PFSK-1 (cell line): ENCODE measurements around the gene PCDH19.

Source experiments
- FOXP2 ChIP-seq: optimal IDR thresholded peaks from 2 replicates; pipeline ENCODE3; 2011; ENCODE audit warnings: borderline replicate concordance, control low read depth, inconsistent platforms; ENCODE audit not compliant: insufficient read depth; ENCODE audit errors: extremely low read length, extremely low read depth
- POLR2AphosphoS5 ChIP-seq: IDR thresholded peaks from 2 replicates; pipeline ENCODE4 v1.6.1; 2012; ENCODE audit warnings: low read depth, mild to moderate bottlenecking, control low read depth, low read length, moderate library complexity
- REST ChIP-seq, 2 experiments: IDR thresholded peaks; 2 replicates each; pipeline versions ENCODE4 v1.6.1 to v1.8.0; 2011 to 2012; ENCODE audit warnings: low read depth in 2 of 2, low read length in 2 of 2, control low read depth in 1 of 2, inconsistent platforms in 1 of 2, mild to moderate bottlenecking in 1 of 2, moderate library complexity in 1 of 2; ENCODE audit not compliant: insufficient read depth in 1 of 2
- SIN3A ChIP-seq: IDR thresholded peaks from 2 replicates; pipeline ENCODE4 v1.6.1; 2012; ENCODE audit warnings: mild to moderate bottlenecking, low read length, moderate library complexity, borderline replicate concordance; ENCODE audit not compliant: insufficient read depth
- TAF1 ChIP-seq: IDR thresholded peaks from 2 replicates; pipeline ENCODE4 v1.6.1; 2012; ENCODE audit warnings: low read length, control low read depth, borderline replicate concordance; ENCODE audit not compliant: insufficient read depth

Gene PCDH19

GRCh38 chrX:100379388-100379986 is 30.6 kb downstream of the PCDH19 start:
- TF ChIP-seq TAF1: no peak
- no peak for TF ChIP-seq SIN3A
- no peak for TF ChIP-seq FOXP2
- TF ChIP-seq POLR2AphosphoS5: no peak
- no peak for TF ChIP-seq REST (IDR thresholded peaks at IDR 0.05; ENCODE audit: insufficient read depth in 1 of 2, low read depth in 2 of 2, low read length in 2 of 2)

- TF ChIP-seq FOXP2 (no peak), REST (IDR thresholded peaks at IDR 0.05; ENCODE audit: insufficient read depth in 1 of 2, low read depth in 2 of 2, low read length in 2 of 2) (no peak), SIN3A (no peak), POLR2AphosphoS5 (no peak), TAF1 (no peak)
Observed at GRCh38 chrX:100377826-100378225, 32.2 kb downstream of the PCDH19 start.

GRCh38 chrX:100376576-100376975 is 33.5 kb downstream of the PCDH19 start:
- no peak for TF ChIP-seq POLR2AphosphoS5
- TF ChIP-seq SIN3A: no peak
- TF ChIP-seq REST (IDR thresholded peaks at IDR 0.05; ENCODE audit: insufficient read depth in 1 of 2, low read depth in 2 of 2, low read length in 2 of 2): no peak
- TF ChIP-seq FOXP2: no peak
- no peak for TF ChIP-seq TAF1

- TF ChIP-seq FOXP2 (no peak), SIN3A (no peak), POLR2AphosphoS5 (no peak), TAF1 (no peak)
Observed at GRCh38 chrX:100373673-100374072, 36.4 kb downstream of the PCDH19 start.

- TF ChIP-seq POLR2AphosphoS5 (no peak), REST (IDR thresholded peaks at IDR 0.05; ENCODE audit: insufficient read depth in 1 of 2, low read depth in 2 of 2, low read length in 2 of 2) (no peak), FOXP2 (no peak), TAF1 (no peak), SIN3A (no peak)
Observed at GRCh38 chrX:100368167-100368566, 41.9 kb downstream of the PCDH19 start.
